HepG2 (cell line): ENCODE measurements around the gene LIN28A. TPM values are rescaled to one million over a fixed set of nuclear protein-coding genes. Genes with fewer than 3 reads are reported as not detected.

Source experiments
- ATF7 ChIP-seq, 2 experiments: fragments of 450-650 bp in 1 of 2; sonication (generic) in 1 of 2; formaldehyde crosslinking in 1 of 2; IDR thresholded peaks; 2 replicates each; pipeline versions ENCODE4 v1.4.0 to v1.6.1; 2016 to 2020; ENCODE audit warnings: antibody characterized with exemption in 1 of 2, mild to moderate bottlenecking in 1 of 2, missing genetic modification reagents in 1 of 2
- DR1 ChIP-seq: sonication (generic); formaldehyde crosslinking; IDR thresholded peaks from 2 replicates; pipeline ENCODE4 v1.8.0; 2021; ENCODE audit warnings: mild to moderate bottlenecking, missing genetic modification reagents, inconsistent platforms
- ETV6 ChIP-seq: sonication (generic); formaldehyde crosslinking; conservative IDR thresholded peaks from 2 replicates; pipeline ENCODE4 v1.4.0; 2020; ENCODE audit warnings: missing genetic modification reagents
- EZH2 ChIP-seq: conservative IDR thresholded peaks from 2 replicates; pipeline ENCODE4 v1.6.1; 2012; ENCODE audit warnings: mild to moderate bottlenecking, low read depth, low read length, moderate library complexity
- GABPA ChIP-seq, 2 experiments: IDR thresholded peaks; 2 replicates each; pipeline ENCODE4 v1.6.1; 2011 to 2016; ENCODE audit warnings: low read depth in 2 of 2, low read length in 1 of 2, missing biosample characterization in 1 of 2, missing genetic modification characterization in 1 of 2
- HHEX ChIP-seq: IDR thresholded peaks from 2 replicates; pipeline ENCODE4 v1.6.1; 2016; ENCODE audit warnings: control low read depth
- NAIF1 ChIP-seq: sonication (generic); formaldehyde crosslinking; IDR thresholded peaks from 2 replicates; pipeline ENCODE4 v1.5.0; 2020; ENCODE audit warnings: mild to moderate bottlenecking, missing genetic modification reagents, borderline replicate concordance
- RCOR2 ChIP-seq: IDR thresholded peaks from 2 replicates; pipeline ENCODE4 v1.6.1; 2016; ENCODE audit warnings: missing biosample characterization, missing genetic modification reagents
- SIX4 ChIP-seq: sonication (generic); formaldehyde crosslinking; IDR thresholded peaks from 2 replicates; pipeline ENCODE4 v1.4.0; 2020; ENCODE audit warnings: missing genetic modification reagents
- TBX3 ChIP-seq: fragments of 450-650 bp; IDR thresholded peaks from 2 replicates; pipeline ENCODE4 v1.6.1; 2017; ENCODE audit warnings: antibody characterized with exemption, mild to moderate bottlenecking, inconsistent platforms, borderline replicate concordance
- TCF7L2 ChIP-seq: IDR thresholded peaks from 2 replicates; pipeline ENCODE4 v1.6.1; 2011; ENCODE audit warnings: mild to moderate bottlenecking, low read depth, low read length, moderate library complexity
- THYN1 ChIP-seq: sonication (generic); formaldehyde crosslinking; IDR thresholded peaks from 2 replicates; pipeline ENCODE4 v1.8.1; 2023; ENCODE audit warnings: low read depth, mild to moderate bottlenecking, moderate library complexity, missing genetic modification reagents, borderline replicate concordance
- ZNF224 ChIP-seq: sonication (generic); formaldehyde crosslinking; IDR thresholded peaks from 2 replicates; pipeline ENCODE4 v1.5.0; 2020; ENCODE audit warnings: mild to moderate bottlenecking, missing genetic modification reagents
- ZNF317 ChIP-seq: sonication (generic); formaldehyde crosslinking; IDR thresholded peaks from 2 replicates; pipeline ENCODE4 v1.5.0; 2020; ENCODE audit warnings: mild to moderate bottlenecking, missing genetic modification reagents
- ZNF598 ChIP-seq: sonication (generic); formaldehyde crosslinking; IDR thresholded peaks from 2 replicates; pipeline ENCODE4 v1.5.1; 2020; ENCODE audit warnings: mild to moderate bottlenecking, missing genetic modification reagents, borderline replicate concordance
- ZNF644 ChIP-seq: IDR thresholded peaks from 2 replicates; pipeline ENCODE4 v1.6.1; 2016; ENCODE audit warnings: low read depth
- ZNF720 ChIP-seq: sonication (generic); formaldehyde crosslinking; IDR thresholded peaks from 2 replicates; pipeline ENCODE4 v1.4.0; 2020; ENCODE audit warnings: missing genetic modification reagents
- ZNF780A ChIP-seq: sonication (generic); formaldehyde crosslinking; IDR thresholded peaks from 2 replicates; pipeline ENCODE4 v1.8.0; 2022; ENCODE audit warnings: mild to moderate bottlenecking, missing genetic modification reagents, moderate library complexity
- ZNF883 ChIP-seq: sonication (generic); formaldehyde crosslinking; IDR thresholded peaks from 2 replicates; pipeline ENCODE4 v1.5.1; 2020; ENCODE audit warnings: mild to moderate bottlenecking, missing genetic modification reagents; ENCODE audit errors: not compliant biosample characterization
- ZSCAN21 ChIP-seq: sonication (generic); formaldehyde crosslinking; IDR thresholded peaks from 2 replicates; pipeline ENCODE4 v1.8.0; 2022; ENCODE audit warnings: mild to moderate bottlenecking, missing genetic modification reagents, moderate library complexity, borderline replicate concordance
- polyA plus RNA-seq, 8 experiments: library from polyadenylated mRNA; depleted of rRNA in 3 of 8; stranded (reverse) in 7 of 8; unstranded in 1 of 8; fragments of >200 nt; fragmentation: Illumina TruSeq in 4 of 8; extraction: Trizol in 4 of 8; gene quantifications; 2 replicates each; pipeline versions ENCODE4 v1.2.1 to v1.2.3, GENCODE V29; 2011 to 2016; ENCODE audit warnings: low read depth in 4 of 8, missing spikeins in 1 of 8, mixed read lengths in 1 of 8; ENCODE audit not compliant: insufficient read depth in 1 of 8
- total RNA-seq, 5 experiments: library from RNA; depleted of rRNA; stranded (reverse); fragments of >200 nt; fragmentation: Illumina TruSeq; extraction: Trizol; gene quantifications; 2 replicates each; pipeline ENCODE4 v1.2.3, GENCODE V29; 2016; ENCODE audit warnings: low read depth in 1 of 5
- TF ChIP-seq, protein P1 (sequence below): sonication (generic); formaldehyde crosslinking; IDR thresholded peaks from 2 replicates; pipeline ENCODE4 v1.5.1; 2020; ENCODE audit warnings: mild to moderate bottlenecking, moderate library complexity, missing genetic modification reagents
- TF ChIP-seq, protein P2 (sequence below): sonication (generic); formaldehyde crosslinking; IDR thresholded peaks from 2 replicates; pipeline ENCODE4 v1.8.0; 2022; ENCODE audit warnings: mild to moderate bottlenecking, missing genetic modification reagents
- TF ChIP-seq, protein P3 (sequence below): sonication (generic); formaldehyde crosslinking; IDR thresholded peaks from 2 replicates; pipeline ENCODE4 v1.8.0; 2022; ENCODE audit warnings: mild to moderate bottlenecking, missing genetic modification reagents, moderate library complexity
- TF ChIP-seq, protein P4 (sequence below): fragments of 450-650 bp; IDR thresholded peaks from 2 replicates; pipeline ENCODE4 v1.6.1; 2017; ENCODE audit warnings: mild to moderate bottlenecking

LIN28A gene
- total and polyA plus RNA-seq, 2 of the 13 experiments (the other 11 are each of a cell fraction or from before 2014, with no cell fraction given) = not detected

DNA sequence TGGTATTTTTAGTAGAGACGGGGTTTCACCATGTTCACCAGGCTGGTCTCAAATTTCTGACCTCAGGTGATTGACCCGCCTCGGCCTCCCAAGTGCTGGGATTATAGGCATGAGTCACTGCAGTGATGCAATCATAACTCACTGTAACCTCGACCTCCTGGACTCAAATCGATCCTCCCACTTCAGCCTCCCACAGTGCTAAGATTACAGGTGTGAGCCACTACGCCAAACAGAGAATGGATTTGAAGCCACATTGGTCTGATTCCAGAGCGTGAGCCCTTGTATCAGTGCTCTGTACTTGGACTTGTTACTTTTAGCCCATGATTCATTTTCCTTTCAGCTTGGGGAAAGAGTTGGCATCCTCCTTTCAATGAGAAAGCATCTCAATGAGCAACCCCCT is 23.2 kb upstream of the LIN28A start (continued):
- TF ChIP-seq, protein P1, sequence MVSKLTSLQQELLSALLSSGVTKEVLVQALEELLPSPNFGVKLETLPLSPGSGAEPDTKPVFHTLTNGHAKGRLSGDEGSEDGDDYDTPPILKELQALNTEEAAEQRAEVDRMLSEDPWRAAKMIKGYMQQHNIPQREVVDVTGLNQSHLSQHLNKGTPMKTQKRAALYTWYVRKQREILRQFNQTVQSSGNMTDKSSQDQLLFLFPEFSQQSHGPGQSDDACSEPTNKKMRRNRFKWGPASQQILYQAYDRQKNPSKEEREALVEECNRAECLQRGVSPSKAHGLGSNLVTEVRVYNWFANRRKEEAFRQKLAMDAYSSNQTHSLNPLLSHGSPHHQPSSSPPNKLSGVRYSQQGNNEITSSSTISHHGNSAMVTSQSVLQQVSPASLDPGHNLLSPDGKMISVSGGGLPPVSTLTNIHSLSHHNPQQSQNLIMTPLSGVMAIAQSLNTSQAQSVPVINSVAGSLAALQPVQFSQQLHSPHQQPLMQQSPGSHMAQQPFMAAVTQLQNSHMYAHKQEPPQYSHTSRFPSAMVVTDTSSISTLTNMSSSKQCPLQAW (CRISPR knock-in tag) = peak; percentile 57; the same call in 1 of the 2 replicates
- TF ChIP-seq ETV6 = no peak
- no peak for TF ChIP-seq THYN1 (CRISPR knock-in tag)
- TF ChIP-seq HHEX (CRISPR knock-in tag) = peak; percentile 82
- TF ChIP-seq, protein P2, sequence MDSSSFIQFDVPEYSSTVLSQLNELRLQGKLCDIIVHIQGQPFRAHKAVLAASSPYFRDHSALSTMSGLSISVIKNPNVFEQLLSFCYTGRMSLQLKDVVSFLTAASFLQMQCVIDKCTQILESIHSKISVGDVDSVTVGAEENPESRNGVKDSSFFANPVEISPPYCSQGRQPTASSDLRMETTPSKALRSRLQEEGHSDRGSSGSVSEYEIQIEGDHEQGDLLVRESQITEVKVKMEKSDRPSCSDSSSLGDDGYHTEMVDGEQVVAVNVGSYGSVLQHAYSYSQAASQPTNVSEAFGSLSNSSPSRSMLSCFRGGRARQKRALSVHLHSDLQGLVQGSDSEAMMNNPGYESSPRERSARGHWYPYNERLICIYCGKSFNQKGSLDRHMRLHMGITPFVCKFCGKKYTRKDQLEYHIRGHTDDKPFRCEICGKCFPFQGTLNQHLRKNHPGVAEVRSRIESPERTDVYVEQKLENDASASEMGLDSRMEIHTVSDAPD (CRISPR knock-in tag) = peak; percentile 97
- TF ChIP-seq ZNF644 = peak; percentile 85
- TF ChIP-seq, protein P3, sequence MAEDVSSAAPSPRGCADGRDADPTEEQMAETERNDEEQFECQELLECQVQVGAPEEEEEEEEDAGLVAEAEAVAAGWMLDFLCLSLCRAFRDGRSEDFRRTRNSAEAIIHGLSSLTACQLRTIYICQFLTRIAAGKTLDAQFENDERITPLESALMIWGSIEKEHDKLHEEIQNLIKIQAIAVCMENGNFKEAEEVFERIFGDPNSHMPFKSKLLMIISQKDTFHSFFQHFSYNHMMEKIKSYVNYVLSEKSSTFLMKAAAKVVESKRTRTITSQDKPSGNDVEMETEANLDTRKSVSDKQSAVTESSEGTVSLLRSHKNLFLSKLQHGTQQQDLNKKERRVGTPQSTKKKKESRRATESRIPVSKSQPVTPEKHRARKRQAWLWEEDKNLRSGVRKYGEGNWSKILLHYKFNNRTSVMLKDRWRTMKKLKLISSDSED = no peak
- TF ChIP-seq ZNF598 (CRISPR knock-in tag) = peak; percentile 50; the same call in 1 of the 2 replicates
- TF ChIP-seq ATF7 (IDR thresholded peaks at IDR 0.05) = peak; percentile 88
- peak; percentile 76; the same call in 1 of the 2 replicates for TF ChIP-seq ATF7 (CRISPR knock-in tag; IDR thresholded peaks at IDR 0.05)
- no peak for TF ChIP-seq TCF7L2
- peak; percentile 96 for TF ChIP-seq RCOR2 (CRISPR knock-in tag)
- TF ChIP-seq EZH2 = no peak
- TF ChIP-seq DR1 (CRISPR knock-in tag) = no peak; the same call in 1 of the 2 replicates
- TF ChIP-seq ZNF317 (CRISPR knock-in tag) = peak; percentile 82
- no peak for TF ChIP-seq GABPA (IDR thresholded peaks at IDR 0.05; ENCODE audit: low read depth, low read length)
- peak; percentile 54; the same call in 1 of the 2 replicates for TF ChIP-seq GABPA (CRISPR knock-in tag; IDR thresholded peaks at IDR 0.05; ENCODE audit: low read depth)
- TF ChIP-seq ZNF720 (CRISPR knock-in tag) = no peak
- TF ChIP-seq ZNF883 = no peak
- TF ChIP-seq ZNF780A (CRISPR knock-in tag) = no peak
- peak; percentile 94 for TF ChIP-seq SIX4 (CRISPR knock-in tag)
- no peak for TF ChIP-seq ZNF224
- TF ChIP-seq, protein P4, sequence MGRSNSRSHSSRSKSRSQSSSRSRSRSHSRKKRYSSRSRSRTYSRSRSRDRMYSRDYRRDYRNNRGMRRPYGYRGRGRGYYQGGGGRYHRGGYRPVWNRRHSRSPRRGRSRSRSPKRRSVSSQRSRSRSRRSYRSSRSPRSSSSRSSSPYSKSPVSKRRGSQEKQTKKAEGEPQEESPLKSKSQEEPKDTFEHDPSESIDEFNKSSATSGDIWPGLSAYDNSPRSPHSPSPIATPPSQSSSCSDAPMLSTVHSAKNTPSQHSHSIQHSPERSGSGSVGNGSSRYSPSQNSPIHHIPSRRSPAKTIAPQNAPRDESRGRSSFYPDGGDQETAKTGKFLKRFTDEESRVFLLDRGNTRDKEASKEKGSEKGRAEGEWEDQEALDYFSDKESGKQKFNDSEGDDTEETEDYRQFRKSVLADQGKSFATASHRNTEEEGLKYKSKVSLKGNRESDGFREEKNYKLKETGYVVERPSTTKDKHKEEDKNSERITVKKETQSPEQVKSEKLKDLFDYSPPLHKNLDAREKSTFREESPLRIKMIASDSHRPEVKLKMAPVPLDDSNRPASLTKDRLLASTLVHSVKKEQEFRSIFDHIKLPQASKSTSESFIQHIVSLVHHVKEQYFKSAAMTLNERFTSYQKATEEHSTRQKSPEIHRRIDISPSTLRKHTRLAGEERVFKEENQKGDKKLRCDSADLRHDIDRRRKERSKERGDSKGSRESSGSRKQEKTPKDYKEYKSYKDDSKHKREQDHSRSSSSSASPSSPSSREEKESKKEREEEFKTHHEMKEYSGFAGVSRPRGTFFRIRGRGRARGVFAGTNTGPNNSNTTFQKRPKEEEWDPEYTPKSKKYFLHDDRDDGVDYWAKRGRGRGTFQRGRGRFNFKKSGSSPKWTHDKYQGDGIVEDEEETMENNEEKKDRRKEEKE = no peak
- TF ChIP-seq NAIF1 (CRISPR knock-in tag) = no peak
- TF ChIP-seq ZSCAN21 (CRISPR knock-in tag) = peak; percentile 56; the same call in 1 of the 2 replicates
- TF ChIP-seq TBX3 = peak; percentile 52; the same call in 1 of the 2 replicates
